HG03439 (cell line): ENCODE measurements around the gene ADAMTS10.
"Not testable (repeated sequence)": the region's sequence is repeated elsewhere in the genome, so short reads cannot be mapped to it uniquely, and the experiment has no call there.

ENCODE experiments used
- ATAC-seq: cut with Tn5 transposase; IDR thresholded peaks from one replicate; pipeline ENCODE4 v1.9.1; 2021; ENCODE audit warnings: mild to moderate bottlenecking, moderate library complexity; ENCODE audit not compliant: unreplicated experiment

The ADAMTS10 gene

DNA sequence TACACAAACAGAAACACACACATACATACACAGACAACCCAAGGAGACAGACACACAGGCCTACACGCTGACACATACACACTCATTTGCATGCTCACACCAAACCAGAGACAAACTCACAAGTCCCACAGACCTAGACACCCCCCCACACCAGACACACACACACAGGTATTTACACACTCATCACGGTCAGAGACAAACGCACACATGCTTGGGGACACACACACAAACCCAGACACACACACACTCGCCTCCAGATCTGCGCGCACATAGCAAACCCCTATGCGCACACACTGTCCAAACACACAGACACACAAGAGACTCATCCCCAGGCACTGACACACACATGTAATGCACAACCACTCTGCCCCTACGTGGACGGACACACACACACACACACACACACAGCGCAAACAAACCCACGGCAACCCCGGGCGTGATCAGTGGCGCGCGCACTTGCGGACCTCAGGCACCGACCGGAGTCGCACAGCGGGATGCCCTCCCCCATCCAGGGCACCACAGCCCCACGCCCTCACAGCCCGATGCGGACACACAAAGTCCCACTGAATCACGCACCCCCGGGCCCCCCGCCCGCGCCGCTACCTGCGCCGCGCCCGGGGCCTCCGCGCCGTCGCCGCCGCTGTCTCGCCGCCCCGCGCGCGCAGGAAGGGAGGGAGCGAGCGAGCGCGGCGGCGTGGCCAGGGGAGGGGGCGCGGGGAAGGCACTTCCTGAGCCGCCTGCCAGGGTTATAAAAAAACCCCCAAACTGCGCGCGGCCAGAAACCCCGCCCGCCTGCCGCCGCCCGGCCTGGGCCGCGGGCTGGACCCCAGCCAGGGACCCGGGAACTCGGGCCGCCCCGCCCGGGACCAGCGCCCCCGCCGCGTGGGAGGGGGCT lies at the start of gene ADAMTS10:
Gene ADAMTS10, minus strand, starts transcription at position 675 of the 895 bp plus-strand sequence. CDS start 5,005 bp downstream, outside the sequence.
- ATAC-seq, result no peak

DNA sequence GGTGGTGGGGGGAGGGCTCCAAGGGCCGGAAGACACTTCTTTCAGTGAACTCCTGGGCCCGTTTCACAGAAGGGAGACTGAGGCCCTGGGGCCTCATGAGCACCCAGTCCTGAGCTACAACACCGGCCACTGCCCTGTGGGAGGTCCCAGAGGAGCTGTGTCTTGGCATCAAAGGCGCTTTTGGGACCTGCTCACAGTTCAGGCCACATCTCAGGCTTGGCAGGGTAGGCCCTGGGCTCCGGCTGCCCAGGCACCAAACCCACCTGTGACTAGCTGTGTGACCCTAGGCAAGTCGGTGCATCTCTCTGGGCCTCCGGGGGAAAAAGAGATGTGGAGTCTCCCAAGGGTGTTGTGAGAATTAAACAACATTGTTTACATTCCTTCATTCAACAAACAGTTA lies 49.4 kb upstream of the ADAMTS10 start:
- no peak for ATAC-seq

DNA sequence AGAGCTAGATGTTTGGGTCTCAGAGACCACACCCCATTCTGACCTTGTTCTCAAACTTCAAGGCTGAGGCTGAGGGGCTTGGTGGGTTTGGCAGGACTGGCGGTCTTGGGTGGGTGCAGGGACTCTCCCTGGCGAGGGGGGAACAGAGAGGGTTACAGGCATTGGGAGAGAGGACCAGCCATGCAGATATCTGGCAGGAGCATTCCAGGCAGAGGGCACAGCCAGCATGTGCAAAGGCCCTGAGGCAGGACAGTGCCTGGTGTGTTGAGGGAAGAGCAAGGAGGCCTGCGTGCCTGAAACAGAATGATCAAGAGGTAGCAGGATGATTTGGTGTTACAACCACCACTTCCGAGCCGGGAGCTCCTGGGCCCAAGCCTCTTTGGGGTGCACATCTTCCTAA lies 47.4 kb upstream of the ADAMTS10 start:
- no peak for ATAC-seq

DNA sequence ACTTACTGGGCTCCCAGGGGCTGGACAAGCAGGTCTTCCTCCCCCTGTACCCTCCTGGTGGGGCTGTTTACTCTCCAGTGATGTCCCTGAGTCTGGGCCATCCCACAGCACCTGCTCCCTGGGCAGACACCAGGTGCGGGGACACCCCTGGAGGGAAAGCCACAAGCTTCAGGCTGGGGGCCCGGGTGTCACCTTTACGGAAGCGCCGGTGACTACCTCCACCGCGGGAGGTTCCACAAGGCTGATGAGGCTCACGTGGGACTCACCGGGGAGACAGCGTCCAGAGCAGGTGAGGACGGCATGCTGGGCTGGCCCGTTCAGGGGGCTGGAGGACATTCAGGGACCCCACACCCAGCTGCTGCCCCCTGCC lies 44.8 kb upstream of the ADAMTS10 start:
- no peak for ATAC-seq

DNA sequence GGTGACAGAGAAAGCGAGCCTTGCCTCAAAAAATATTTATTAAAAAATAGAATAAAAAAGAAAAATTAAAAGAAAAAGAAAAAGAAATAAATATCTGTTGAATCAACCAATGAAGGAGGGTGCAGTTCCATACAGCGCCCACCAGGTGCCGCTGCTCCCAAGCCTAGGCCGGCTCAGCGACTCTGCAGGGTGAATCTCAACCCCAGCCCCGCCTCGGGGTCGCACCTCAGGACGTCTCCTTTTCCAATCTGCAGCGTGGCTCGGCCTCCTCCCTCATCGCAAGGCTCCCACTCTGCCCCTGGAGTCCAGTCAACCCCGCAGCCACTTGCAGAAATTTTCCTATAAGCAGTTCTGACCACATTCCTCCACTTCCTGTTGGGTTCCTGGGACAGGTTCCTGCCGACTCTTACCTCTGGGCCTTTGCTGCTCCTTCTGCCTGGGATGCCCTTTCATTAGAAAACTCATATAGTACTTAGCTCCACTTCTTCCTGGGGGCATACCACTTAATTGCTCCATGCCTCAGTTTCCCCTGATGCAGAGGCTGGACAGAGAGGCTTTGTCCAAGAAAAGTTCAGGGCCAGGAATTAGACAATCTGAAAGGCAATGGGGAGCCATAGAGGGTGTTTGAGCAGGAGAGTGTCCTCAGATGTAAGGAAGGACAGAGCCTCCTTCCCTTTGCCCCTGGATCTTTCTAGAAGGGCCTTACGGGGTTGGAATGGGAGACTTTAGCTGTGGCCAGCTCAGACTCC lies 44.2 kb upstream of the ADAMTS10 start:
- no peak for ATAC-seq

DNA sequence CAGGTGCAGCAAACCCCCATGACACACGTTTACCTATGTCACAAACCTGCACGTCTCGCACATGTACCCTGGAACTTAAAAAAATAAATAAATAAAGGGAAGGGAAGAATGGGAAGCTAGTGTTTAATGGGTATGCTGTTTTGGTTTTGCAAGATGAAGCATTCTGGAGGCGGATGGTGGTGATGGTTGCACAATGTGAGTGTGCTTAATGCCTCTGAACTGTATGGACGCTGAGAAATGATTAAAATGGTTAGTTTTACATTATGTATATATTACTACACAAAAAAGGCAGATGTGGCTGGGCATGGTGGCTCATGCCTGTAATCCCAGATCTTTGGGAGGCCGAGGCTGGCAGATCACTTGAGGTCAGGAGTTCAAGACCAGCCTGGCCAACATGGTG lies 37.7 kb upstream of the ADAMTS10 start:
- no peak for ATAC-seq

DNA sequence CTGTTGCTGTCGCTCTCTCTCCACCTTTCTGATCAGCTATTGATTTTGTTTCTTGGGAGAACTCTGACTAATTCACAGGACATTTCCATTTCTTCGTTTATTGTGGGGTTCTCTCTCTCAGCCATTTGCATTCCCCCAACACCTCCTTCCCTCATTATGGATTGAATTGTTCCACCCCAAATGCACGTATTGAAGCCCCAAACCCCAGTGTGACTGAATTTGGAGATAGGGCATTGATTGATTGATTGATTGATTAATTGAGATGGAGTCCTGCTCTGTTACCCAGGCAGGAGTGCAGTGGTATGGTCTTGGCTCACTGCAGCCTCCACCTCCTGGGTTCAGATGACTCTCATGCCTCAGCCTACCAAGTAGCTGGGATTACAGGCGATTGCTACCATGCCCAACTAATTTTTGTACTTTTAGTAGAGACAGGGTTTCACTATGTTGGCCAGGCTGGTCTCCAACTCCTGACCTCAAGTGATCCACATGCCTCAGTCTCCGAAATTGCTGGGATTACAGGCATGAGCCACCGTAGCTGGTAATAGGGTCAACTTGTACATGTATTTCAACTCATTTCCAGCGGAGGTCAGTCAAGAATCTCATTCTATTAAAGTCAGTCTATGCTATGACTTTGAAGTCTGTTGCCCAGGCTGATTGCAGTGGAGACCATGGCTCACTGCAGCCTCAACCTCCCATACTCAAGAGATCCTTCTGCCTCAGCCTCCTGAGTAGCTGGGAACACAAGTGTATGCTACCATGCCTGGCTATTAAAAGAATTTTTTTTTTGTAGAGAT lies 33.5 kb upstream of the ADAMTS10 start:
- ATAC-seq, result no peak

DNA sequence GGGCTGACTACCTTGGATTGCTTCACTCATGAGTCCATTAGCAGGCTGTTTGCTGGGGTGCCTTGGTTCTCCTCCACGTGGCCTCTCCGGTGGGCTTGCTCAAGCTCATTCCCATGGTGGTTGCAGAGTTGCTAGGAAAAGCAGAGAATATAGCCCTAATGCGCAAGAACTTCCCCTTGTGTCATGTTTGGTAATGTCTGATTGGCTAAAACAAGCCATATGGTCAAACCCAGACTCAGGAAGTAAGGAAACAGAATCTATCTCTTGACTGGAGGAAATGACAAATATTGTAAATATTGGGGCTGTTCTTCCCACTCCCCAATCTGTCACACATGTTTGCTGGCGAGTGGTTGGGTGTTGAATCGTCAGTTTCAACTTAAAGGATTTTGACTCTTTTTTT lies 32.0 kb upstream of the ADAMTS10 start:
- ATAC-seq, result no peak

DNA sequence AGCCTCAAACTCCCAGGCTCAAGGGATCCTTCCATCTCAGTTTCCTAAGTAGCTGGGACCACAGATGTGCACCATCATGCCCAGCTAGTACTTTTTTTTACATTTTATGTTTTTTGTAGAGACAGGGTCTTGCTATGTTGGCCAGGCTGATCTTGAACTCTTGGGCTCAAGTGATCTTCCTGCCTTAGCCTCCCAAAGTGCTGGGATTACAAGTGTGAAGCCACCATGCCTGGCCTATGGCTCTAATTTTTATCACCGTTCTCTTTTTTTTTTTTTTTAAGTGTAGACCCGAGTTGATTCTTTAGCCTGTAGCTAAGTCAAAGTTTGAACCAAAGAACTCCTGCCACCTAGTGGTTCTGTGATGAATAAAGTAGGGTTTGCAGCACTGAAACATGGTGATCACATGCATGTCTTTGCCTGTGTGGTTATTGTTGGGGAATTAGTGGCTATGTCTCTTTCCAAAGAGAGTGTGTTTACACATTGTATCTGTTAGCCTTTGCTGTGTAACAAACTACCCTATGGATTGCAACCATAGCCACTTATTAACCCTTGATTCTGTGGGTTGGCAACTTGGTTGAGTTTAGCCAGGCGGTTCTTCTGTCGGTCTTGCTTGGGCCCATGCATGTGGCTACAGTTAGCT lies 31.5 kb upstream of the ADAMTS10 start:
- no peak for ATAC-seq

DNA sequence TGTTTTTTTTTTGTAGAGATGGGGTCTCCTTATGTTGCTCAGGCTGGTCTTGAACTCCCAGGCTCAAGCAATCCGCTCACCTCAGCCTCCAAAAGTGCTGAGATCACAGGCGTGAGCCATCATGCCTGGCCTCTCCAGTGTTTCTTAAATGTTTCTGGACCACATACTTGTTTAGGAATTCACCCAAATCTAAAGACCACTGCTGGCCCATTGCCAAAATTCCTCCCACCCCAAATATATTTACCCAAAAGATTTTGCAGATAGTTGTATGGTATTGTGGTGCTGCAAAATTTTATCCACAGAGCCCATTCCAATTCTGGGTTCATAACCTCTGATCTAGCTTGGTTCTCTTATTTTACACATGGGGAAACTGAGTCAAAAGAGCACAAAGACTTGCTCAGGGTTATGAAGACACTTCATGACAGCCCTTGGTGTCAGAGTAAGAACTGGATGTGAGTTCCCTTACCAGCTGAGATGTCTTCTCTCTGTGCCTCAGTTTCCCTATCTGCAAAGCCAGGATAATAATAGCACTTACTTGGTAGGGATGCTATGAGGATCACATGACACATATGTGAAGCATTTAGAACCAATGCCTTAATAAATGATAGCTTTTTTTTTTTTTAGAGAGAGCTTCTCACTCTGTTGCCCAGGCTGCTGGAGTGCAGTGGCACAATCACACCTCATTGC lies 30.8 kb upstream of the ADAMTS10 start:
- no peak for ATAC-seq

DNA sequence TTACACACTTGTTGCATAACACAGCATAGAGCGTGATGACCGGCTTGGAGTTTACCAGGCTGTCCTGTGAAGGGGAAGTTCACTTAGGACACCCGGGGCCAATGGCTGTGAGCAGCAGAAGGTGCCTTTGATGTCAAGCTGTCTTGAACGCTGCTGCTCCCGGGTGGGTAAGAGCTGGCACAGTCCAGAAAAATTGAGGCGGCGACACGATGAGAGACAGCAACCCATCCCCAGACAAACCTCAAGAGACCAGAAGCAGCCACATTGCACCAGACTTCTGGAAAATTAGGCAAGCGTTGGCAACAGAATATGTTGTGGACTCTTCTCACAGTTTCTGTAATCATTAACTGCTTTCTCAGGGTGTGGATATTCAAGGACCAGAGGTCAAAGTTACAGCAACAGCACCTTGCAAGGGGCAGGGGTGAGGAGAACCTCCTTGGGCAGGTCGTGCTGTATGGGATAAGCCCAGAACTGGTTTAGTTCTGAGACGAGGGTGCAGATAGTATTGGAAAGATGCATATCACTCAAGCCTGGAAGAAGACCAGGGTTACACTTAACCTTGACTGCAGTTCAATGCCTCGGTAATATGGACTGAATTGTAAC lies 30.0 kb upstream of the ADAMTS10 start:
- no peak for ATAC-seq

DNA sequence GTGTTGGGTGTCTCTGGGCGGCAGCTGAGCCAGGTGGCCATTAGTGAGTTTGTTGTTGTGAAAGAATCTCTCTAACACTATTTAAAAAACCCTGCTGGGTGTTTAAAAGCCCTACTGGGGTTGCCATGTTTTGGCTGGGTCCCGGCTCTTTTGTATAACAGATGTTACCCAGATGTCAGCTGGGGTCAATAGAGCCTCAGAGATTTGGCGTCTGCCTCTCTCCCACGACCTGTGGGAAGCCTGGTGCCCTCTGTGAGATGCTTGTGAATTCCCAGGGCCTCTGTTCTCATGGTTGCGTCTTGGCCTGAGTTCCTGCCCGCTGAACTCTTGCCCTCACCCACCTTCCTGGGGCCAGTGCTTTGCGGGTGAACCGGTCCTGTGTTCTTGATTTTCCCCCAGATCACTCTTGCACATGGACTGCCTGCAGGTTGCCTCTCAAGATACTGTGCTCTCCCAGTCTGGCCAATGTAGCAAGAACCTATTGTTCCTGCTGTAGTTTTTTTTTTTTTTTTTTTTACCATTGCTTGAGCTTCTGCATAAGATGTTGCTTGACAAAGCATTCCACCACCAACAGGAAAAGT lies 29.4 kb upstream of the ADAMTS10 start:
- ATAC-seq, result no peak

DNA sequence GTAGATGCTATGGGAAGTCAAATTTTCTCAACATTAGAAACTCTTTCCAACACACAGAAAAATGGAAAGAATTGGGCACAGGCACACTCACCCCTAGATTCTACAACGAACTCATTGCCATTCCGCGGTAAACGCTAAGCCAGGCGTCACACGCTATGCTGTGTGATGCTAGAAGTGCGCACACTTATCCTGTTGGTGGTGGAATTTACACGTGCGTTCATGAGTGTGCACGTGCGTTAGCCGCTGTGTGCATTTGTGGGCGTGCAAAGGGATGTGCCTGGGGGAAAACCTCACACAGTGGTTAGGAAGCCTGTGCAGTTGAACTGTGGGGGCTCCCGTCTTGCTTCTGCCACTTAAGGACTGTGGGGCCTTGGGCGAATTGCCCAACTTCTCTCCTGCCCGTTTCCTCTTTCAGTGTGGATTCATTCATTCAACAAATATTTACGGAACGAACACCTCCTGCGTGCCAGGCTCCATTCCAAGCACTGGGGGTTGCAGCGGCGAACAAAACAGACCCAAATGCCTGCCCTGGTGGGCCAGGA lies 27.6 kb upstream of the ADAMTS10 start:
- ATAC-seq, result no peak

DNA sequence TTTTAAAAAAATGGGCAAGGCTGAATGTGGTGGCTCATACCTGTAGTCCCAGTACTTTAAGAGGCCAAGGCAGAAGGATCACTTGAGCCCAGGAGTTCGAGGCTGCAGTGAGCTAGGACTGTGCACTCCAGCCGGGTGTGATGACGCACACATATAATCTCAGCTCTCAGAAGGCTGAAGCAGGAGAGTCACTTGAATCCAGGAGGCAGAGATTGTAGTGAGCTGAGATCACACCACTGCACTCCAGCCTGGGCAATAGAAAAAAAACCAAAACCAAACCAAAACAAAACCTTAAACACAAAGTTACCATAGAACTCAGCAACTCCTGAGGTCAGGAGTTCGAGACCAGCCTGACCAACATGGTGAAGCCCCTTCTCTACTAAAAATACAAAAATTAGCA lies 26.6 kb upstream of the ADAMTS10 start:
- ATAC-seq, result not testable (repeated sequence)

DNA sequence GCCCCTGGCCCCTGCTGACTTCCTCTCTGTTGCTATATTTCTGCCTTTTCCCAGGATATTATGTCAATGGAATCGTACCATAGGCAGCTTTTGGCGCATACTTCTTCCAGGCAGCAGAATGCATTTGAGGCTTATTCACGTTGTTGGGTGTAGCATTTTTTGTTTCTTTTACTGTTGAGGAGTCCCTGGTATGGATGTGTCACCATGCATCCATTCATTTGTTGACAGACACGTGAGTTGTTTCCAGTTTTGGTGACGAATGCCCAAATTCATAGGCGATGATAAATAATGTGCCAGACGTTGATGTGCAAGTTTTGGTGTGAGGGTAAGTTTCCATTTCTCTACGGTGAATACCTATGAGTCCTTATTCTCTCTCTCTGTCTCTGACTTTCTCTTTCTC lies 24.9 kb upstream of the ADAMTS10 start:
- no peak for ATAC-seq

DNA sequence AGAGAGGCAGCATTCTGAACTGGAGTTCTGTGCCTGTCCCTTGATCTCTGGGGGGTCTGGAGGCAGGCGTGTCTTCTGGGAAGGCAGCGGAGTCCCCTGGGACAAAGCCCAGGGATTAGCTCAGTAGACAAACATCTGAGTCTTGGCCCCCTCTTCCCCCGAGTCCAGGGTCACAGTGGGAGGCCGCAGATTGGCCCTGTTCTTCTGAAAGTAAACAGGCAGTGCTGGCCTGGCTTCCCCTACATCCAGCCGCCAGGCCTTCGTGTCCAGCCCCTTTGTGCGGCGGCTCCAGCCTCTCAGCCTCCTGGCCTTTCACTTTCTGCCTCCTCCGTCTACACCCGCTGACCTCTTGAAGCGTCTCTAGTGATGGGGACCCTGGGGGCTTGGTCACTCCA lies 20.9 kb upstream of the ADAMTS10 start:
- ATAC-seq, result no peak

DNA sequence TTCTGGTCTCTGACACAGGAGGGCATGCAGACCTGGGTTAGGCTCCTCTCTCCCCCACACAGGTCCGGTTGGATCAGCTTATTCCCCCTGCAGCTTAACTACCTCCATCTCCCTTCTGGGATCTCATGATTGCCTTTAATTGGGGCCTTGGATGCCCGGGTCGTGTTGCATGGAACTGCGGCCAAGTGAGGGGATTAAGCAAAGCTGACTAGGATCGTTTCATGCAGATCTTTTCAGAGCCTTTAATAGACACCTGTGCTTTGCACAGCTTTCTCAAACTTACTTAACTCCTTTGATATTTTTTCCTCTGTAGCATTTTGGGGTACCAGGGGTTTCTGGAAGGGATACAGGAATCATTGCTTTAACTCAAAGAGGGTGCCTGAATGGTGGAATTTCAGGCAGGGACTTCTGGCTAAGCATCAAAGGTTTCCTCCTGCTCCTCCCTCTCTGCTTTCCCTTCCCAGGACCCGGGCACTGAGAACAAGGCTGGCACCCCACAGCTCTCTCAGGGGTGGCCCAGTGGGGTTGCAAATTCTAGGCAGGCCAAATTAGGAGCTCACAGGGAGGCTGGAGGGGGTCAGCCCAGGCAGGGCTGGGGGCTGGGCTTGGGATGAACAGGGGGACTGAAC lies 20.4 kb upstream of the ADAMTS10 start:
- ATAC-seq, result no peak

DNA sequence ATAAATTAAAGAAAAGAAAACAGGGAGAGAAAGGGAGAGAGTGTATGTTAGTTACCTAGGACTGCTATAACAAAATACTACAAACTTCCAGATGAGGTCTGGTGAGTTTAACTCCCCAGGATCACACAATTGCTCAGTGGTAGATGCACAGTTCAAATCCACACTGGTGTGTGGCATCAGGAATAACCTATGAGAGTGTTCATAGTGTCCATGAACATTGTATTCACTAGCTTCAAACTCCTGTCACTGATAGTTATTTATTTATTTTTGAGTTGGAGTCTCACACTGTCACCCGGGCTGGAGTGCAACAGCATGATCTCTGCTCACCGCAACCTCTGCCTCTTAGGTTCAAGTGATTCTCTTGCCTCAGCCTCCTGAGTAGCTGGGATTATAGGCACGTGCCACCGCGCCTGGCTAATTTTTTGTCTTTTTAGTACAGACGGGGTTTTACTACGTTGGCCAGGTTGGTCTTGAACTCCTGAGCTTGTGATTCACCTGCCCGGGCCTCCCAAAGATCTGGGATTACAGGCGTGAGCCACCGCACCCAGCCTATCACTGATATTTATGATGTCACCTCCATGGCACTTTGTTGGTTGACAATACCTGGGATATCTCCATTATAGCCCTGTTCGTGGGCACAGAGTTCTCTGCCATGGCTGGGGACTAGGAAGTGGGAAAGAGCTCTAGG lies 19.6 kb upstream of the ADAMTS10 start, which contains the start of gene NFILZ:
Gene NFILZ, plus strand, starts transcription at position 638 of the 688 bp plus-strand sequence. CDS start 46,133 bp downstream, outside the sequence.
- ATAC-seq, result no peak
